Measurements from ENCODE around the gene PTH2R. TPM values are rescaled to one million over a fixed set of nuclear protein-coding genes. Genes with fewer than 3 reads are reported as not detected.

The PTH2R gene
- total RNA-seq, 4 donors from 2014 or later: not detected

DNA sequence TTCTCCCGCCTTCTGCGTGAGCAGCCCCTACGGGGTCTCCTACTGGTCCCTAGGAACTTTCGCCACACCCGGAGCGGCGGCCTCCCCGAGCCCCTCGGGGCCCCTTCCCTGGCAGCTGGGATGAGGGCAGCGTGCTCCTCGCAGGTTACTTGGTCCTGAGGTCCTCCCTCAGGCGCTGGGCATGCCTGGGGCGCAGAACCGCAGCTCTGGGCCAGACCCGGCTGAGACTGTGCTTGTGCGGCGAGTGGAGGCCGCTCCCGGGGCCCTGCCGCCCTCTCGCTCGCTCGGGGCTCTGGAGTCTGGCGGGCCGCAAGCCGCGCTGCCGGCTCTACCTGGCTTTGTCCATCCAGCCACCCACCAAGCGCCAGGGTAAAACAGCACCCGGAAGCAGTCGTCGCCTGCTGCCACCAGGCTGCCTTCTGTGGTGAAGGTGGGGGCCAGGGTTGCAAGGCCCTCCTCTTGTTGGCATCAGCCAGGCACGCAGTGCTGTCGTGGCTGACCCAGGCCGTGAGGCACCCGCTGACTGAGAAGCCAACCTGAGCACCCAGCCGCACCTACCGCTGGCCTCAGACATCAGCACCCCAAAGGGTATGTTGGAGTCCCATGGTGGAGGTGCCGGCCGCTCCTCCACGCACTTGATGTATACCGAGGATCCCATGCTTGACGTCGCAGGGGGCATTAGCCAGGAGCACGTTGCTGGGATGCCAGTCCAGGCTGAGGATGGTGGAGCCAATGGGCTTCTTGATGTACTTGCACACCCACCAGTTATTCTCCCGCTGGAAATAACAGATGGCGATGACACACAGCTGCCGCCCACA is 46.1 kb upstream of the PTH2R start:
- no peak for DNase-seq (ENCODE audit: low spot score in 2 of 2)
- Histone ChIP-seq H3K9me3 (peaks cover 0 to 11% (median 4%) of the 10 kb centered on the region in 4 donors), H3K27ac (no peak overlapping the region), H3K27me3 (no peaks in the 10 kb centered on the region), H3K4me3 (no peak overlapping the region), H3K4me1 (peaks cover 0 to 23% (median 3%) of the 10 kb centered on the region in 4 donors), H3K36me3 (peaks cover 0 to 32% (median 0%) of the 10 kb centered on the region in 3 donors)
- WGBS, 2 donors: 92 to 94% methylated on average over 42 to 46 of the region's 48 CpGs
- TF ChIP-seq, protein P1, sequence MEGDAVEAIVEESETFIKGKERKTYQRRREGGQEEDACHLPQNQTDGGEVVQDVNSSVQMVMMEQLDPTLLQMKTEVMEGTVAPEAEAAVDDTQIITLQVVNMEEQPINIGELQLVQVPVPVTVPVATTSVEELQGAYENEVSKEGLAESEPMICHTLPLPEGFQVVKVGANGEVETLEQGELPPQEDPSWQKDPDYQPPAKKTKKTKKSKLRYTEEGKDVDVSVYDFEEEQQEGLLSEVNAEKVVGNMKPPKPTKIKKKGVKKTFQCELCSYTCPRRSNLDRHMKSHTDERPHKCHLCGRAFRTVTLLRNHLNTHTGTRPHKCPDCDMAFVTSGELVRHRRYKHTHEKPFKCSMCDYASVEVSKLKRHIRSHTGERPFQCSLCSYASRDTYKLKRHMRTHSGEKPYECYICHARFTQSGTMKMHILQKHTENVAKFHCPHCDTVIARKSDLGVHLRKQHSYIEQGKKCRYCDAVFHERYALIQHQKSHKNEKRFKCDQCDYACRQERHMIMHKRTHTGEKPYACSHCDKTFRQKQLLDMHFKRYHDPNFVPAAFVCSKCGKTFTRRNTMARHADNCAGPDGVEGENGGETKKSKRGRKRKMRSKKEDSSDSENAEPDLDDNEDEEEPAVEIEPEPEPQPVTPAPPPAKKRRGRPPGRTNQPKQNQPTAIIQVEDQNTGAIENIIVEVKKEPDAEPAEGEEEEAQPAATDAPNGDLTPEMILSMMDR (IDR thresholded peaks at IDR 0.05): no peak
- TF ChIP-seq POLR2A (IDR thresholded peaks at IDR 0.05): no peak
- no peak for TF ChIP-seq EP300 (IDR thresholded peaks at IDR 0.05)

DNA sequence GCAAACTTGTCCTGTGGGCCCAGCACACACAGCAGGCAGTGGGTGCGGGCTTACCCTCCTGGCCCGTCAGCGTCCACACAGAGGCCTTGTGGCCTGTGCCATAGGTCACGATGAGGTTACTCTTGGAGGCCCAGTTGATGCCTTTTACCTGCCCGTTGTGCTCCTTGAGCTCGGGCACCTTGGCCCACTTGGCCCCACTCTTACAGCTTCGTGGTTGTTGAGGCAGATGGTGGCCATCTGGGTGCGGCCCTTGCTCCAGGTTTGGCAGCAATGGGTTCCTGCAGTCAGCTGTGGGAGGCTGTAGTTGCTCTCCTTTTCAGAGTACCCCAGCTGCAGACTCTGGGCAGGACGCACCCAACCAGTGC is 45.5 kb upstream of the PTH2R start:
- Histone ChIP-seq H3K4me3 (no peak overlapping the region), H3K9me3 (peaks cover 0 to 12% (median 4%) of the 10 kb centered on the region in 4 donors), H3K27me3 (no peaks in the 10 kb centered on the region), H3K27ac (no peak overlapping the region), H3K4me1 (peaks cover 0 to 23% (median 3%) of the 10 kb centered on the region in 4 donors), H3K36me3 (peaks cover 0 to 26% (median 0%) of the 10 kb centered on the region in 3 donors)
- TF ChIP-seq EP300 (IDR thresholded peaks at IDR 0.05): no peak
- TF ChIP-seq, protein P1 (IDR thresholded peaks at IDR 0.05): no peak
- no peak for DNase-seq (ENCODE audit: low spot score in 2 of 2)
- WGBS, 2 donors: 94 to 96% methylated on average over 9 of the region's 9 CpGs

DNA sequence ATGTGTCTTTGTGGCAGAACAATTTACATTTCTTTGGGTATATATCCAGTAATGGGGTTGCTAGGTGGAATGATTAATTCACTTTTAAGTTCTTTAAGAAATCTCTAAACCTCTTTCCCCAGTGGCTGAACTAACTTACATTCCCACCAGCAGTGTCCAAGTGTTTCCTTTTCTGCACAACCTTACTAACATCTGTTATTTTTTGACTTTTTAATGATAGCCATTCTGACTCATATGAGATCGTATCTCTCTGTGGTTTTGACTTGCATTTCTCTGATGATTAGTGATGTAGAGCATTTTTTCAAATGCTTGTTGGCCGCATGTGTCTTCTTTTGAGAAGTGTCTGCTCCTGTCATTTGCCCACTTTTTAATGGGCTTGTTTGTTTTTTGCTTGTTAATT is 43.1 kb upstream of the PTH2R start:
- peaks cover 0 to 7% (median 0%) of the 10 kb centered on the region in 4 donors for H3K4me1 ChIP-seq
- H3K4me3 ChIP-seq: no peak overlapping the region
- no peaks in the 10 kb centered on the region for H3K27me3 ChIP-seq
- TF ChIP-seq, protein P1 (IDR thresholded peaks at IDR 0.05): no peak
- TF ChIP-seq POLR2A (IDR thresholded peaks at IDR 0.05) (no peak), EP300 (IDR thresholded peaks at IDR 0.05) (no peak)
- no peak for DNase-seq (ENCODE audit: low spot score in 2 of 2)
- 62 to 67% methylated on average over 2 of the region's 2 CpGs for WGBS, 2 donors
- H3K9me3 ChIP-seq: peaks cover 0 to 12% (median 4%) of the 10 kb centered on the region in 4 donors
- H3K27ac ChIP-seq: no peak overlapping the region
- peaks cover 0 to 21% (median 0%) of the 10 kb centered on the region in 3 donors for H3K36me3 ChIP-seq

DNA sequence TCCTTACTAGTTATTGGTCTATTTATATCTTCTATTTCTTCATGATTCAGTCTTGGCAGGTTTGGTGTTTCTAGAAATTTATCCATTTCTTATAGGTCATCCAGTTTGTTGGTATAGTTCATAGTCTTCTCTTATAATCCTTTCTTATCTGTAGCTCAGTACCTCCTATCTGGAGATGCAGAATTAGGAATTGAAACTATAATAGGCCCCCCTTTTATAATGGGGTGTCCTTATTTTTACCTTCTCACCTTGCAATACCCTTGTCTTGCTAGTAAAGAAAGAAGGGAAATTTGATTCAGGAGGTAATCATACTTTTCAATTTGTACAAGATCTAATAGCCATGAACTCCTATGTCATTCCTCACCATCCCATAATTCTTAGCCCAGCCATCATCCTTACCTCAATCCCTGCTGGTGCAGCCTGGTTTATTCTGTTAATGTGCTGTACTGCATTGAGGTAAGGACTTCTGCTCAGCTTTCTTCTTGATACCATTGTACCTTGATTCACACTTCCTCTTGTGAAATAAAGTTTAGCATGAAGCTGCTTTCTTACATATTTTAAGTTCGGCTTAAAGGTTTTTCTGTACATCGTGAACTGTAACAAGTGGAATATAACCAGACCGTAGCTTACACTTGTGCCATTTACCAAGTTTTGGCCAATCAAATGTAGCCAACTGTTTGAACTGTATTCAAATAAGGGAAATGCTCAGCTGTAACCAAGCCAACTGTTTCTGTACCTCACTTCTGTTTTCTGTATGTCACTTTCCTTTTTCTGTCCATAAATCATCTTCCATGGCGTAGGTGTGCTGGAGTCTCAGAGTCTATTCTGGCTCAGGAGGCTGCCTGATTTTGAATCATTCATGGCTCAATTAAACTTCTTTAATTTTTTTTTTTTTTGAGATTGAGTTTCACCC is 40.1 kb upstream of the PTH2R start:
- no peak overlapping the region for H3K27ac ChIP-seq
- H3K4me3 ChIP-seq: no peak overlapping the region
- H3K4me1 ChIP-seq: no peaks in the 10 kb centered on the region
- TF ChIP-seq, protein P1 (IDR thresholded peaks at IDR 0.05): no peak
- TF ChIP-seq EP300 (IDR thresholded peaks at IDR 0.05) (no peak), POLR2A (IDR thresholded peaks at IDR 0.05) (no peak)
- DNase-seq (ENCODE audit: low spot score in 2 of 2): no peak
- no peaks in the 10 kb centered on the region for H3K27me3 ChIP-seq
- WGBS, 2 donors: 82 to 87% methylated on average over 4 of the region's 4 CpGs
- H3K9me3 ChIP-seq: peaks cover 0 to 8% (median 3%) of the 10 kb centered on the region in 4 donors
- H3K36me3 ChIP-seq: no peaks in the 10 kb centered on the region

All from tibial nerve (tissue), 4 donors.